Mesenchymal stem cell (in vitro differentiated cells and primary cell): ENCODE measurements around the gene CABLES2.

ENCODE experiments used
- DNase-seq: peaks from one replicate; pipeline ENCODE4 v3.0.0-alpha.2; 2013
- H2AFZ ChIP-seq: one replicate; pipeline ENCODE4 v1.6.1; 2013; ENCODE audit warnings: low read depth, mild to moderate bottlenecking, control low read depth, inconsistent platforms, low read length, moderate library complexity
- H2AK5ac ChIP-seq: 2 replicates; pipeline ENCODE4 v1.6.1; 2013; ENCODE audit warnings: low read length, moderate library complexity, mild to moderate bottlenecking, inconsistent platforms; ENCODE audit not compliant: severe bottlenecking
- H2BK120ac ChIP-seq: one replicate; pipeline ENCODE4 v1.6.1; 2013; ENCODE audit warnings: low read depth, mild to moderate bottlenecking, inconsistent platforms, low read length, moderate library complexity
- H2BK12ac ChIP-seq, 2 experiments: one replicate each; pipeline ENCODE4 v1.6.1; 2013; ENCODE audit warnings: inconsistent platforms in 2 of 2, low read length in 2 of 2, mild to moderate bottlenecking in 2 of 2, moderate library complexity in 2 of 2, control low read depth in 1 of 2
- H2BK15ac ChIP-seq: one replicate; pipeline ENCODE4 v1.6.1; 2013; ENCODE audit warnings: mild to moderate bottlenecking, low read depth, inconsistent platforms; ENCODE audit not compliant: poor library complexity, severe bottlenecking
- H2BK5ac ChIP-seq: 2 replicates; pipeline ENCODE4 v1.6.1; 2013; ENCODE audit warnings: low read depth, mild to moderate bottlenecking, low read length, control low read depth, inconsistent platforms; ENCODE audit not compliant: poor library complexity, severe bottlenecking
- H3K14ac ChIP-seq, 2 experiments: one replicate each; pipeline ENCODE4 v1.6.1; 2013; ENCODE audit warnings: inconsistent platforms in 2 of 2, low read length in 2 of 2, control low read depth in 1 of 2, mild to moderate bottlenecking in 1 of 2, moderate library complexity in 1 of 2
- H3K18ac ChIP-seq, 2 experiments: one replicate each; pipeline ENCODE4 v1.6.1; 2013; ENCODE audit warnings: inconsistent platforms in 2 of 2, low read length in 2 of 2, control low read depth in 1 of 2, low read depth in 1 of 2, mild to moderate bottlenecking in 1 of 2
- H3K23ac ChIP-seq, 2 experiments: one replicate each; pipeline ENCODE4 v1.6.1; 2013; ENCODE audit warnings: inconsistent platforms in 2 of 2, low read length in 2 of 2, mild to moderate bottlenecking in 2 of 2, moderate library complexity in 2 of 2, control low read depth in 1 of 2
- H3K27ac ChIP-seq: 2 replicates; pipeline ENCODE4 v1.5.1; 2013; ENCODE audit warnings: mild to moderate bottlenecking, moderate library complexity, low read length, control low read depth, inconsistent platforms; ENCODE audit not compliant: poor library complexity, severe bottlenecking
- H3K27me3 ChIP-seq, 2 experiments: 2 replicates each; pipeline versions ENCODE4 v1.6.1 to v1.7.0; 2013; ENCODE audit warnings: low read length in 2 of 2, mild to moderate bottlenecking in 2 of 2, moderate library complexity in 2 of 2, control low read depth in 1 of 2, inconsistent platforms in 1 of 2; ENCODE audit not compliant: control insufficient read depth in 1 of 2, insufficient read depth in 1 of 2
- H3K36me3 ChIP-seq, 2 experiments: 2 replicates each; pipeline versions ENCODE4 v1.6.1 to v1.7.0; 2013; ENCODE audit warnings: low read length in 2 of 2, control low read depth in 1 of 2, inconsistent platforms in 1 of 2, low read depth in 1 of 2, mild to moderate bottlenecking in 1 of 2; ENCODE audit not compliant: insufficient read depth in 2 of 2, control insufficient read depth in 1 of 2
- H3K4ac ChIP-seq, 2 experiments: one replicate each; pipeline ENCODE4 v1.6.1; 2013; ENCODE audit warnings: inconsistent platforms in 2 of 2, low read length in 2 of 2, mild to moderate bottlenecking in 2 of 2, moderate library complexity in 2 of 2, control low read depth in 1 of 2, low read depth in 1 of 2
- H3K4me1 ChIP-seq: 2 replicates; pipeline ENCODE4 v1.6.1; 2013; ENCODE audit warnings: low read depth, low read length, control low read depth; ENCODE audit not compliant: control insufficient read depth, insufficient read depth
- H3K4me2 ChIP-seq: 2 replicates; pipeline ENCODE4 v1.6.1; 2013; ENCODE audit warnings: low read length, mild to moderate bottlenecking, inconsistent platforms; ENCODE audit not compliant: poor library complexity, severe bottlenecking
- H3K4me3 ChIP-seq, 2 experiments: 2 replicates each; pipeline versions ENCODE4 v1.5.1 to v1.7.0; 2013; ENCODE audit warnings: low read length in 2 of 2, mild to moderate bottlenecking in 2 of 2, control low read depth in 1 of 2, low read depth in 1 of 2; ENCODE audit not compliant: insufficient read depth in 1 of 2
- H3K79me1 ChIP-seq: replicated peaks from 2 replicates; pipeline ENCODE4 v1.6.1; 2013; ENCODE audit warnings: mild to moderate bottlenecking, control low read depth, low read length, inconsistent platforms; ENCODE audit not compliant: poor library complexity, severe bottlenecking
- H3K9ac ChIP-seq: 2 replicates; pipeline ENCODE4 v1.7.0; 2013; ENCODE audit warnings: mild to moderate bottlenecking, low read length, moderate library complexity
- H3K9me3 ChIP-seq: 2 replicates; pipeline ENCODE4 v1.7.0; 2013; ENCODE audit warnings: mild to moderate bottlenecking, low read length; ENCODE audit not compliant: control insufficient read depth
- H4K8ac ChIP-seq: one replicate; pipeline ENCODE4 v1.6.1; 2013; ENCODE audit warnings: inconsistent platforms, mild to moderate bottlenecking, low read length, moderate library complexity
- H4K91ac ChIP-seq: one replicate; pipeline ENCODE4 v1.6.1; 2013; ENCODE audit warnings: mild to moderate bottlenecking, low read length, inconsistent platforms
- WGBS: methylation state at CpG from one replicate; pipeline ENCODE4 v1.1.7; 2013; ENCODE audit warnings: mixed read lengths; 5-methylcytosine and 5-hydroxymethylcytosine counted together

CABLES2 gene

GRCh38 chr20:62437927-62438326 lies 30.8 kb upstream of the CABLES2 start:
- no peak overlapping the region for H2BK5ac ChIP-seq
- no peak overlapping the region for H4K91ac ChIP-seq
- H3K27me3 ChIP-seq: peaks cover 67 to 95% of the 10 kb centered on the region in 2 experiments
- H3K14ac ChIP-seq: peak overlapping the region in 1 of 2 experiments; percentile 6
- H3K4me3 ChIP-seq: no peak overlapping the region
- no peak for DNase-seq
- no peak overlapping the region for H2AK5ac ChIP-seq
- no peak overlapping the region for H2BK12ac ChIP-seq
- no peak overlapping the region for H2BK15ac ChIP-seq
- H3K4me2 ChIP-seq: no peak overlapping the region
- no peak overlapping the region for H3K18ac ChIP-seq
- H4K8ac ChIP-seq: no peak overlapping the region
- H3K9me3 ChIP-seq: peaks cover 4% of the 10 kb centered on the region
- no peak overlapping the region for H3K4ac ChIP-seq
- H2BK120ac ChIP-seq: no peak overlapping the region
- no peaks in the 10 kb centered on the region for H3K4me1 ChIP-seq
- H3K9ac ChIP-seq: no peak overlapping the region
- H3K79me1 ChIP-seq: no peaks in the 10 kb centered on the region
- 88% methylated on average over 24 of the region's 24 CpGs for WGBS
- no peak overlapping the region for H2AFZ ChIP-seq
- no peaks in the 10 kb centered on the region for H3K36me3 ChIP-seq
- H3K27ac ChIP-seq: no peak overlapping the region
- no peak overlapping the region for H3K23ac ChIP-seq

DNA sequence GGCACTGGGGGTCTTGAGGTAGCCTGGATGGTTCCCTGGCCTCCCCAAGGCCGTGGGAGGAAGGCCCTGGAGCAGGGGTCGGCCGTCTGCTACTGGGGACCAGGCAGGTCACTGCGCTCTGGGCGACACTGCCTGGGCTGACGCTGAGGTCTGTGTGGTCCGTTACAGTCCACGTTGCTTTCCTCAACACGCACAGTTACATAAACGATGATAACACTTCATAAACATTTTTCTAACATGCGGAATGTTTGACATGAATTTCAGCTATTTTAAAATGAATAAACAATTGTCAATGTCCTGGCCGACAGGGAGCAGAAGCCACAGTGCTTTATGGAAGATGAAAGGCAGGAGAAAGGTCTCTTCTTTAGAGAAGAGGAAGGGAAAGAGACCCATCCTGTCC lies 30.4 kb upstream of the CABLES2 start:
- H2BK120ac ChIP-seq: no peak overlapping the region
- no peak overlapping the region for H3K27ac ChIP-seq
- H3K23ac ChIP-seq: no peak overlapping the region
- H3K4me2 ChIP-seq: no peak overlapping the region
- no peak overlapping the region for H2AFZ ChIP-seq
- H2BK12ac ChIP-seq: no peak overlapping the region
- peaks cover 70 to 95% of the 10 kb centered on the region in 2 experiments for H3K27me3 ChIP-seq
- H3K36me3 ChIP-seq: no peaks in the 10 kb centered on the region
- H2BK15ac ChIP-seq: no peak overlapping the region
- peaks cover 4% of the 10 kb centered on the region for H3K9me3 ChIP-seq
- no peak for DNase-seq
- no peaks in the 10 kb centered on the region for H3K79me1 ChIP-seq
- WGBS: 75% methylated on average over 12 of the region's 12 CpGs
- H2BK5ac ChIP-seq: no peak overlapping the region
- no peak overlapping the region for H3K14ac ChIP-seq
- H3K4ac ChIP-seq: no peak overlapping the region
- no peak overlapping the region for H2AK5ac ChIP-seq
- H3K9ac ChIP-seq: no peak overlapping the region
- H3K4me1 ChIP-seq: no peaks in the 10 kb centered on the region
- no peak overlapping the region for H4K8ac ChIP-seq
- no peak overlapping the region for H3K18ac ChIP-seq
- no peak overlapping the region for H4K91ac ChIP-seq
- H3K4me3 ChIP-seq: no peak overlapping the region

- H3K9me3 ChIP-seq: peaks cover 4% of the 10 kb centered on the region
- H3K4ac ChIP-seq: no peak overlapping the region
- H3K9ac ChIP-seq: no peak overlapping the region
- H3K4me2 ChIP-seq: no peak overlapping the region
- no peak overlapping the region for H2BK5ac ChIP-seq
- no peak overlapping the region for H2BK12ac ChIP-seq
- no peaks in the 10 kb centered on the region for H3K79me1 ChIP-seq
- H2AK5ac ChIP-seq: no peak overlapping the region
- H3K36me3 ChIP-seq: no peaks in the 10 kb centered on the region
- H2BK120ac ChIP-seq: no peak overlapping the region
- H2BK15ac ChIP-seq: no peak overlapping the region
- WGBS: 89% methylated on average over 3 of the region's 3 CpGs
- no peak overlapping the region for H4K8ac ChIP-seq
- peaks cover 67 to 95% of the 10 kb centered on the region in 2 experiments for H3K27me3 ChIP-seq
- no peak overlapping the region for H2AFZ ChIP-seq
- H3K4me3 ChIP-seq: no peak overlapping the region
- no peak overlapping the region for H3K23ac ChIP-seq
- H3K14ac ChIP-seq: no peak overlapping the region
- H3K27ac ChIP-seq: no peak overlapping the region
- no peaks in the 10 kb centered on the region for H3K4me1 ChIP-seq
- no peak for DNase-seq
- no peak overlapping the region for H3K18ac ChIP-seq
- H4K91ac ChIP-seq: no peak overlapping the region
Observed at GRCh38 chr20:62436692-62437091, 29.6 kb upstream of the CABLES2 start.

DNA sequence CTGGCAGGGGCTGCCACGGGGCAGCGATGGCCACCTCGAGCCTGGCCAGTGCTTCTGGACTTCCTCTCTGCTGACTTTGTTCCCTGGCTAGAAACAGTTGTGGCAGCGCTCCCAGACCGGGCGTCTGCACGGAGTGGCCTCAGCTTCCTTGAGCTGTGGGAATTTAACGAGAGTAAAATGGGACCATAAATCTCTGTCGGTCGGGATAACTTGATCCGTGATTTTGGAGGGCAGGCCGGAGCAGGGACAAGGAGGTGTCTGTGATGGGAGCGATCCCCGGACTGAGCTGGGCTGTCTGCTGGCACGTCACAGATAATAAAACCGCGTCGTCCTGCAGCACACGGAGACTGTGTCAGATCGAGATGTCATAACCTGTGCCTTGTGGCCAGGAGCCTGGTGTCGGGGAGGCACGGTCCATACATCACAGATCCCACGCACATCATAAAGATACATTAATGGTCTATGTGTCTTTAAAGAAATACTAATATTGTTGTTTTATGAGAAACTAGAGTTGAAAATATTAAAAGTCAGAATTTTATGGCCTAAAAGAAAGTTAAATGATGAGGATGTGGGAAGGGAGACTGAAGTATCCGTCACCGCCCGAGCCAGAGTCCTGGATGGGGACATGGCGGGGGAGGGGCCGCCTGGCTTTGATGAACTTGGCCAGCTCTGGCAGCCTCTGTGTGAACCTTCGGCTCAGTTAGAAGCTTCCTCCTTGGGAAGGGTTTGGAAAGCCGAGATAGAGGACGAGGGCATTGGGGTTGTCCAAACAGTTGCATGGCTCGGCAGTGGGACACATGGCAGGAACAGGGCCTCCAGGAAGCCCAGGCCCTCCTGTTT lies 26.8 kb upstream of the CABLES2 start:
- no peak overlapping the region for H2BK5ac ChIP-seq
- H3K27me3 ChIP-seq: peaks cover 68 to 94% of the 10 kb centered on the region in 2 experiments
- no peak overlapping the region for H2BK12ac ChIP-seq
- H3K4ac ChIP-seq: no peak overlapping the region
- H3K27ac ChIP-seq: no peak overlapping the region
- no peak overlapping the region for H2AFZ ChIP-seq
- no peak overlapping the region for H3K18ac ChIP-seq
- H3K9ac ChIP-seq: no peak overlapping the region
- H4K91ac ChIP-seq: no peak overlapping the region
- H3K4me3 ChIP-seq: no peak overlapping the region
- WGBS: 66% methylated on average over 31 of the region's 32 CpGs
- no peak overlapping the region for H2AK5ac ChIP-seq
- H3K9me3 ChIP-seq: peaks cover 4% of the 10 kb centered on the region
- no peaks in the 10 kb centered on the region for H3K36me3 ChIP-seq
- H4K8ac ChIP-seq: no peak overlapping the region
- H3K23ac ChIP-seq: no peak overlapping the region
- no peak overlapping the region for H3K14ac ChIP-seq
- H2BK120ac ChIP-seq: no peak overlapping the region
- no peaks in the 10 kb centered on the region for H3K79me1 ChIP-seq
- no peaks in the 10 kb centered on the region for H3K4me1 ChIP-seq
- H3K4me2 ChIP-seq: no peak overlapping the region
- DNase-seq: no peak
- no peak overlapping the region for H2BK15ac ChIP-seq
